Upper lobe of left lung (tissue), 4 donors: ENCODE measurements around the gene AMIGO2.

Experiments
- POLR2A ChIP-seq, 4 donors: fragments of 450-650 bp; IDR thresholded peaks; one replicate each; pipeline ENCODE4 v1.5.1; 2016 to 2017; ENCODE audit warnings: antibody characterized with exemption in 4 of 4, mild to moderate bottlenecking in 2 of 4
- POLR2AphosphoS5 ChIP-seq, 2 donors: sonication (generic); formaldehyde crosslinking; IDR thresholded peaks; one replicate each; pipeline ENCODE4 v1.5.1; 2017; ENCODE audit warnings: antibody characterized with exemption in 2 of 2
- TF ChIP-seq, protein P1 (sequence below), 6 experiments: fragments of 450-650 bp in 4 of 6; fragments of 200-600 bp in 2 of 6; sonication (generic) in 2 of 6; IDR thresholded peaks; one replicate each; pipeline ENCODE4 v1.5.1; 2016 to 2019; ENCODE audit warnings: antibody characterized with exemption in 6 of 6

DNA sequence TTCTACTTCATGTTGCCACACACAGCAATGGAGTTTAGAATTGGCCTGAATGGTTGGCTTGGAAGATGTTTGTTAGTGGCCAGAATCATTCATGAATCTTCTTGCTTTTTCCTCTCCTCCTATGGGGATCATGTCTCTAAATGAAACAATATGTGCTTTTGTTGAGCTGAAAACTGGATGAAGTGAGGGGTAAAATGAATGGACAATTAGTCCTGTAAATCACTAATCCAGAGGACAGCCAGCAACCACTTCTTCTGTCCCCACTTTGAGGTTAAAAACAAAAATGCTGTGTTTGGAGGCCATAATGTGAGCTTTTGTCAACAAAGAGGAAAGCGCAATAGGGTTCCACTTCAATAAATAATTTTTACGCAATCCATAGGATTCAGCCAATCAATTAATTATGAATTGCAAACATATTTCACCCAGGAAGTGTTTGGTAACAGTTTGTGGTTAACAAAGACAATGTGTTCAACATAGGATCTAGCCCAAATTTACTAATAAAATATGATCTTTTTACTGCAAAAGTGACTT lies 30.3 kb upstream of the AMIGO2 start:
- TF ChIP-seq, protein P1, sequence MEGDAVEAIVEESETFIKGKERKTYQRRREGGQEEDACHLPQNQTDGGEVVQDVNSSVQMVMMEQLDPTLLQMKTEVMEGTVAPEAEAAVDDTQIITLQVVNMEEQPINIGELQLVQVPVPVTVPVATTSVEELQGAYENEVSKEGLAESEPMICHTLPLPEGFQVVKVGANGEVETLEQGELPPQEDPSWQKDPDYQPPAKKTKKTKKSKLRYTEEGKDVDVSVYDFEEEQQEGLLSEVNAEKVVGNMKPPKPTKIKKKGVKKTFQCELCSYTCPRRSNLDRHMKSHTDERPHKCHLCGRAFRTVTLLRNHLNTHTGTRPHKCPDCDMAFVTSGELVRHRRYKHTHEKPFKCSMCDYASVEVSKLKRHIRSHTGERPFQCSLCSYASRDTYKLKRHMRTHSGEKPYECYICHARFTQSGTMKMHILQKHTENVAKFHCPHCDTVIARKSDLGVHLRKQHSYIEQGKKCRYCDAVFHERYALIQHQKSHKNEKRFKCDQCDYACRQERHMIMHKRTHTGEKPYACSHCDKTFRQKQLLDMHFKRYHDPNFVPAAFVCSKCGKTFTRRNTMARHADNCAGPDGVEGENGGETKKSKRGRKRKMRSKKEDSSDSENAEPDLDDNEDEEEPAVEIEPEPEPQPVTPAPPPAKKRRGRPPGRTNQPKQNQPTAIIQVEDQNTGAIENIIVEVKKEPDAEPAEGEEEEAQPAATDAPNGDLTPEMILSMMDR (IDR thresholded peaks at IDR 0.05): no peak
- TF ChIP-seq POLR2A (IDR thresholded peaks at IDR 0.05) (no peak), POLR2AphosphoS5 (IDR thresholded peaks at IDR 0.05) (no peak)
